Raji (cell line): ENCODE data around the gene ZNF19.

ENCODE experiments used
- POLR2A ChIP-seq: IDR thresholded peaks from 2 replicates; pipeline ENCODE4 v1.6.1; 2011; ENCODE audit warnings: low read depth, low read length, control low read depth; ENCODE audit not compliant: insufficient read depth

Gene ZNF19

GRCh38 chr16:71431991-71432390 lies 57.1 kb downstream of the ZNF19 start:
- TF ChIP-seq POLR2A = no peak

DNA sequence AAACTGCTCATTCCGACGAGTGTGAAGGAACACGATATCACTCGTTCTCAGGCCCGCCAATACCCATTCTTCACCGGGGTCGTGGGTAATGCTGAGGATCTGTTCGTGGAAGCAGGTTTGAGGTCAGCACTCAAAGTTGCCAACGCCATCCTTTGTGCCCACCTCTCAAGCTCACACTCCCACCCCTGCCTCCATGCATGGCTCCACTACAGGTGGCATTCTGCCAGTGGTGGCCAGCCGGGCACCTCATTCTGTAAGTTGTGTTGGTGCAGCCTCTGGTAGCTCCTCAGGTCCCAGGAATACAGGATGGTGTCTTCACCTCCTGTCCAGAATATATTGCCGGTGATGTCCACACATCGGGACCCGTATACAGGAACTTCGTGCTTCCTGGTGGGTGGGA lies 57.9 kb downstream of the ZNF19 start:
- no peak for TF ChIP-seq POLR2A

DNA sequence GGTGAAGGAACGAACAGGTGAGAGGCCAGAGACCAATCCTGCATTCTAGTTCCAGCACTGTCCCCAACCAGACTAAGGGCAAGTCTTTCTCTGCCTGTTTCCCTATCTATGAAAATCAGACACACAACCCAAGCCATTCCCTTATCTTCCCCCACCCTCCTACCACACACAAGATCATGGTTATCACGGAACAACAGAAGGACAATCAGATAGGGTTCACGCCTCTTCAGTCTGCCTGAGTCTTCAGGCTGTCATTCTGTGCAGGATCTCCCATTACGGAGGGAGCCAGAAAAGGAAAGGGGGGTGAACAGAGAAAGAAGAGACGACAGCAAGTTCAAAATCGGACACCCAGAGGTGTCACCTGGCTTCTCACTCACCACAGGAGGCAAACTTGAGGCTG lies 58.4 kb downstream of the ZNF19 start:
- no peak for TF ChIP-seq POLR2A

- no peak for TF ChIP-seq POLR2A
These were observed 59.5 kb downstream of the ZNF19 start for GRCh38 chr16:71429581-71429980.

DNA sequence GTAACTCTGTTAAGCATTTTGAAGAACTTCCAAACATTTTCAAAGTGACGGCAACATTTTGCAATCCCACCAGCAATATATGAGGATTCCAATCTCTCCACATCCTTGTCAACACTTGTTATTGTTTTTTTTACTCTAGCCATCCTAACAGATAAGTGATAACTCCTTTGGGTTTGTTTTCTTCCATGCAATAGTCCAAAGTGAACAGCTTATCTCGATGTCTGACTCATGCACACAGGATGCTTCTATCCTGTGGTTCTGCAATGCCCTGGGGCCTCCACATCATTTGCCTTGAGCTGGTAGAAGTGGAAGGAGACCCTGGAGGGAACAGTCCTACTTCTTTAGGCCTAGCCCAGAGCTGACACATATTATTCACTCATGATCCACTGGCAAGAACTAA lies 60.2 kb downstream of the ZNF19 start:
- no peak for TF ChIP-seq POLR2A

GRCh38 chr16:71428385-71428784 lies 60.7 kb downstream of the ZNF19 start:
- TF ChIP-seq POLR2A = no peak

DNA sequence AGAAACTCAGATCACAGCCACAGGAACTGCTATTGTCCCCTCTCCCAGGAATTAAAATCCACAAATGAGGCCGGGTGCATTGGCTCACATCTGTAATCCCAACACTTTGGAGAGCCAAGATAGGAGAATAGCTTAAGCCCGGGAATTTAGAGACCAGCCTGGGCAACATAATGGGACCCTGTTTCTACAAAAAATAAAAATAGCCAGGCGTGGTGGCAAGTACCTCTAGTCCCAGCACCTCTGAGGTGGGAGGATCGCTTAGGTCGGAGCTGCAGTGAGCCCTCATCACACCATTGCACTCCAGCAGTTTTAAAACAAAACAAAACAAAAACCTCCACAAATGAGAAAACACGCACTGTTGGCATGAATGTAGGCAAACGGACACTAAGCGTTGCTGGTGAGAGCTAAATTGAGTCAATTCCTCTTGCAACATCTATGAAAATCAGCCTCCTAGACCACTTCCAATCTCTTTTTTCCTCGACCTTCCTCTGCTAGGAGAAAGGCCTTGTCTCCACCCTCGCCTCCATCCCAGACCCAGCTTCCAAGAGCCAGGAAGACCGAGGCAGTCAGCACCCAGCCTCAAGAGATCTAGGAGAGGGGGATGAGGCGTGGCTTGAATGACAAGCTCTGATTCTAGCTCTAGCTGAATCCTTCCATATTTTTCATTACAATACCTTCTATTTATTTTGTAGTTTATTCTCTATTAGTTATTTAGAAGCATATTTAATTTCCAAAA lies 62.1 kb downstream of the ZNF19 start:
- no peak for TF ChIP-seq POLR2A

DNA sequence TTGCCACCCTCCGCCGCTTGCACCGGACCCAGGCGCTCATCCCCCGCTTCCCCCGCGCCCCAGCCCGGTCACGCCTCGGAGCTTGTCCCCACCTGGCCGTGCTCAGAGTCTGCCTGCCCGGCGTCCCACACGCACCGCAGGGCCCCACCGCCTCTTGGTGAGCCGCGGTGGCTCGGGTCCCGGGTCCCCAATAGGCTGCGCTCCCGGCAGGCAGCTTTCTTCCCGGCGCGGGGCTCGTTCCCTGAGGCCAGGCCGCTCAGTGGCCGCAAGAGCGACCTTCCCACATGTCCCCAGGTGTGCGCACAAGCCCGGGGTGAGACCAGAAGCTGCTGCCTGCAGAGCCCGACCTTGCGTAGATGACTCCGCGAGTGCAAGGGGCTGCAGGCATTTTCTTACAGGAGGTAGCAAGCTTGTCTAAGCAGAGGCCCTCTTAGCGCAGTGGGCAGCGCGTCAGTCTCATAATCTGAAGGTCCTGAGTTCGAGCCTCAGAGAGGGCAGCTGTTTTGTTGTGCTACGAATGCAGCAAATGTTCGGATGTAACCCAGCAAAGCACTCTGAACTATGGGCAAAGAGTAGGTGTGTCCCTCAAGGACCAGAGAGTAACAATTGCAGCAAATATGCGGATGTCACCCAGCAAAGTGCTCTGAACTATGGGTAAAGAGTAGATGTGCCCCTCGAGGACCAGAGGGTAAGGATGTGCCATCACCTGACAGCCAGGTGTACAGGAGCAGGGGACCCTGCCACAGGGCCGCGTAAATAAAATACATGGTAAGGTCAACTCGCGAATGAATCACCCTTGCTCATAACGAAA lies 62.9 kb downstream of the ZNF19 start:
- no peak for TF ChIP-seq POLR2A

DNA sequence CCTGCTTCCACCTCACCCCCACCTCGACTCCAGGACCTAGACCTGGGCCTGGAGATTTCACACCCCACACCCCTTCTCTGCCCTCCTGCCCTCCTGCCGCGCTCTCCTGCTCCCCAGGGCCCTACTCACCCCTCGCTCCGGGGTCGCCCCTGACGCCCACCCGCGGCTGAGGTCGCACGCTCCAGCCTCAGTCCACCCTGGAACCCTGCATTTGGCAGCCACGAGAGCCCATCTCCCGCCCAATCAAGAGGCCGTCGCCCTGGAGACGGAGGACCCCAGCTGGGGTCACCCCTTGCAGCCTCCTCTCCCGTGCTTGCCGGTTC lies 63.4 kb downstream of the ZNF19 start:
- TF ChIP-seq POLR2A = no peak

DNA sequence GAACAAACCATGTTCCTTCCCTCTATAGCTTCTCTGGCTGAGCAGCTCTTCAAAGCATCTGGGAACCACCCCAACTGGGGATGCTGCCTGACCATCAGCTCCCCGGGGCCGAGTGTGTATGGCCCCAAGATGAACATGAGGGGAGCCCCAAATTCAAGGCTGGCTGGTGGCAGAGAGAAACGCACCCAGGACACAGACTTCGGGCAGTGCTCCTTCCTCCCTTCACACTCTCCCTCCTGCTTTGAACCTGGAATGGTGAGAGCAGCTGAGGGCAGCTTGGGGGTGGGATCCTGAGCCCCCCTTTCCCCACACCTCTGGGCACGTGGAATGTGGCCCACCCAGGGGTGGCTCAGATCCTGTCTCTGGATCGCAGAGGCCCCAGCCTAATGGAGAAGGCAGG lies 64.5 kb downstream of the ZNF19 start:
- no peak for TF ChIP-seq POLR2A

- TF ChIP-seq POLR2A = no peak
These were observed 65.3 kb downstream of the ZNF19 start for GRCh38 chr16:71423865-71424264.
